ENCODE results near the gene KIF25.

The KIF25 gene

GRCh38 chr6:168091381-168092264 lies 94.2 kb downstream of the KIF25 start:
- no peak for DNase-seq

GRCh38 chr6:168092541-168092940 lies 95.1 kb downstream of the KIF25 start:
- no peak for DNase-seq

GRCh38 chr6:168093071-168093505 lies 95.6 kb downstream of the KIF25 start:
- no peak for DNase-seq

GRCh38 chr6:168093634-168094033 lies 96.2 kb downstream of the KIF25 start:
- DNase-seq, result no peak
